ENCODE results near the gene TPRN. TPM values are rescaled to one million over a fixed set of nuclear protein-coding genes. Genes with fewer than 3 reads are reported as not detected.

Gene TPRN
- total RNA-seq, 1 donor from 2014 or later = 16.0 TPM

DNA sequence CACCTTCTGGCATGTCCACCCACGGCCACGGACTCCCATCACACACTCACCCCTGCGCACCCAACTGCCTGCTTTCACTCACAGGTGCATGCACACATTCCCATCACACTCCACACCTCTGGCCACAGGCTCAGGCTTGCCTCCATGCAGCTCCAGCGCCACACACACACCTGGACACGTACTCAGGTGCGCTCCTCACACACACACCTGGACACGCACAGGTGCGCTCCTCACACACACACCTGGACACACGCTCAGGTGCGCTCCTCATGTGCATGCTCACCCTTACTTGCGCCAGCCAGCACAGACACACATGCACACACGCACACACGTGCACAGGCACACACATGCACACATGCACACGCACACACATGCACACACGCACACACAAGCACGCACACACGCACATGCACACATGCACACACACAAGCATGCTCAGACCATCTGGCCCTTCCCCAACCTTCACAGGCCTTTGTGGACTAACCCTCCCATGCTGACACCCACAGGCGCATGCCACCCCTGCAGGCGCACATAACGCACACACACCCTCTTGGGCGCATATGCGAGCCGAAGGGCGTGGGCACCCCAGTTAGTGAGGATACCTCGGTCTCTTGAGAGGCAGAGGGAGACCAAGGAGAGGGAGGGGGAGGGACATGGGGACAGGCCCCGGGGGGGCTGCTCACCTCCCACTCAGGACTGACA is 53.3 kb downstream of the TPRN start:
- H3K36me3 ChIP-seq (ENCODE audit: insufficient read depth, low read length) = no peaks in the 10 kb centered on the region
- no peak for FAIRE-seq
- H3K4me1 ChIP-seq (ENCODE audit: insufficient read depth, low read length) = no peaks in the 10 kb centered on the region

DNA sequence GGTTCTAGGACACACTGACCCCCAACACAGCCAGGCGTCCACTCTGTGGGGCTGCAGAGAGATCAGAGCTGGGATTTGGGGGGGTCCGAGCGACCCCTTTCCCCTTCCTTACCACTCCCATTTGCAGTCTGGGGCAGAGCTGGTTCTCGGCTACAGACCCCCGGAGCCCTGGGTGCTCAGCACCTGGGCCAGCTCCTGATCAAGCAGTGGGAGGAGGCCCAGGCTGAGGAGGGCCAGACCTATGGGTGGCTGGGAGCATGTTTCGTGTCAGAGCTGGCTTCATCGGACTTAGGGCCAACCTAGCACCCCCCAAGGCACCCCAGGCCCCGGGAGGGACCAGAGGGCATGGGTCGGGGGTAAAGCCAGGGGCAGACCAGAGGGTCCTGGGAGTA is 54.0 kb downstream of the TPRN start:
- Mint-ChIP-seq H3K4me1 (ENCODE audit: low read depth, unreplicated experiment) (no peaks in the 10 kb centered on the region), H3K27ac (ENCODE audit: unreplicated experiment) (no peak overlapping the region), H3K9me3 (ENCODE audit: unreplicated experiment) (no peaks in the 10 kb centered on the region), H3K27me3 (ENCODE audit: low read depth, unreplicated experiment) (peaks cover 40% of the 10 kb centered on the region), H3K4me3 (ENCODE audit: unreplicated experiment) (no peak overlapping the region), H3K36me3 (ENCODE audit: low read depth, unreplicated experiment) (no peaks in the 10 kb centered on the region)
- Histone ChIP-seq H3K4me1 (ENCODE audit: insufficient read depth, low read length) (no peaks in the 10 kb centered on the region), H3K4me2 (ENCODE audit: low read length) (no peak overlapping the region), H3K27me3 (ENCODE audit: insufficient read depth, low read length) (peaks cover 7% of the 10 kb centered on the region), H3K9me3 (ENCODE audit: insufficient read depth, low read depth, low read length) (no peaks in the 10 kb centered on the region), H3K9ac (ENCODE audit: low read length) (no peak overlapping the region), H3K79me2 (ENCODE audit: insufficient read depth, low read length) (no peaks in the 10 kb centered on the region), H2AFZ (ENCODE audit: low read depth, low read length) (no peak overlapping the region), H3K36me3 (ENCODE audit: insufficient read depth, low read length) (no peaks in the 10 kb centered on the region), H3K27ac (ENCODE audit: low read depth, low read length) (no peak overlapping the region), H3K4me3 (ENCODE audit: insufficient read depth, low read depth, low read length) (no peak overlapping the region), H4K20me1 (ENCODE audit: insufficient read depth, low read length) (no peaks in the 10 kb centered on the region)
- TF ChIP-seq, protein P1, sequence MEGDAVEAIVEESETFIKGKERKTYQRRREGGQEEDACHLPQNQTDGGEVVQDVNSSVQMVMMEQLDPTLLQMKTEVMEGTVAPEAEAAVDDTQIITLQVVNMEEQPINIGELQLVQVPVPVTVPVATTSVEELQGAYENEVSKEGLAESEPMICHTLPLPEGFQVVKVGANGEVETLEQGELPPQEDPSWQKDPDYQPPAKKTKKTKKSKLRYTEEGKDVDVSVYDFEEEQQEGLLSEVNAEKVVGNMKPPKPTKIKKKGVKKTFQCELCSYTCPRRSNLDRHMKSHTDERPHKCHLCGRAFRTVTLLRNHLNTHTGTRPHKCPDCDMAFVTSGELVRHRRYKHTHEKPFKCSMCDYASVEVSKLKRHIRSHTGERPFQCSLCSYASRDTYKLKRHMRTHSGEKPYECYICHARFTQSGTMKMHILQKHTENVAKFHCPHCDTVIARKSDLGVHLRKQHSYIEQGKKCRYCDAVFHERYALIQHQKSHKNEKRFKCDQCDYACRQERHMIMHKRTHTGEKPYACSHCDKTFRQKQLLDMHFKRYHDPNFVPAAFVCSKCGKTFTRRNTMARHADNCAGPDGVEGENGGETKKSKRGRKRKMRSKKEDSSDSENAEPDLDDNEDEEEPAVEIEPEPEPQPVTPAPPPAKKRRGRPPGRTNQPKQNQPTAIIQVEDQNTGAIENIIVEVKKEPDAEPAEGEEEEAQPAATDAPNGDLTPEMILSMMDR (IDR thresholded peaks at IDR 0.05; ENCODE audit: insufficient read depth, low read depth, low read length) = no peak
- TF ChIP-seq EZH2 (IDR thresholded peaks at IDR 0.05; ENCODE audit: insufficient read depth, low read length) = no peak
- DNase-seq (ENCODE audit: low read depth) (no peak), FAIRE-seq (no peak)

More for the DNA sequence above, 53.3 kb downstream of the TPRN start:
- Histone ChIP-seq H3K27me3 (ENCODE audit: insufficient read depth, low read length) (peaks cover 7% of the 10 kb centered on the region), H4K20me1 (ENCODE audit: insufficient read depth, low read length) (no peaks in the 10 kb centered on the region), H3K27ac (ENCODE audit: low read depth, low read length) (no peak overlapping the region), H2AFZ (ENCODE audit: low read depth, low read length) (no peak overlapping the region), H3K4me2 (ENCODE audit: low read length) (no peak overlapping the region), H3K4me3 (ENCODE audit: insufficient read depth, low read depth, low read length) (no peak overlapping the region), H3K9me3 (ENCODE audit: insufficient read depth, low read depth, low read length) (no peaks in the 10 kb centered on the region), H3K79me2 (ENCODE audit: insufficient read depth, low read length) (no peaks in the 10 kb centered on the region), H3K9ac (ENCODE audit: low read length) (no peak overlapping the region)
- Mint-ChIP-seq H3K27ac (ENCODE audit: unreplicated experiment) (no peak overlapping the region), H3K36me3 (ENCODE audit: low read depth, unreplicated experiment) (no peaks in the 10 kb centered on the region), H3K4me1 (ENCODE audit: low read depth, unreplicated experiment) (no peaks in the 10 kb centered on the region), H3K9me3 (ENCODE audit: unreplicated experiment) (no peaks in the 10 kb centered on the region), H3K27me3 (ENCODE audit: low read depth, unreplicated experiment) (peaks cover 33% of the 10 kb centered on the region), H3K4me3 (ENCODE audit: unreplicated experiment) (no peak overlapping the region)
- DNase-seq (ENCODE audit: low read depth) = no peak
- no peak for TF ChIP-seq EZH2 (IDR thresholded peaks at IDR 0.05; ENCODE audit: insufficient read depth, low read length)
- TF ChIP-seq, protein P1 (IDR thresholded peaks at IDR 0.05; ENCODE audit: insufficient read depth, low read depth, low read length) = no peak
